HepG2 (cell line): ENCODE measurements around the gene TRIAP1. TPM values are rescaled to one million over a fixed set of nuclear protein-coding genes. Genes with fewer than 3 reads are reported as not detected.
A peak's percentile ranks its signal among the peaks of the same experiment; 100 is the strongest.

ENCODE experiments used
- ATAD3A ChIP-seq: sonication (generic); formaldehyde crosslinking; IDR thresholded peaks from 2 replicates; pipeline ENCODE4 v1.4.0; 2020; ENCODE audit warnings: missing genetic modification reagents
- CHCHD3 ChIP-seq: sonication (generic); formaldehyde crosslinking; IDR thresholded peaks from 2 replicates; pipeline ENCODE4 v1.8.0; 2022; ENCODE audit warnings: mild to moderate bottlenecking, missing genetic modification reagents, moderate library complexity
- DZIP1 ChIP-seq: sonication (generic); formaldehyde crosslinking; IDR thresholded peaks from 2 replicates; pipeline ENCODE4 v1.5.0; 2020; ENCODE audit warnings: mild to moderate bottlenecking, missing genetic modification reagents
- ELF3 ChIP-seq: IDR thresholded peaks from 2 replicates; pipeline ENCODE4 v1.6.1; 2016; ENCODE audit warnings: missing genetic modification reagents, missing compliant biosample characterization
- FOXK2 ChIP-seq: fragments of 450-650 bp; IDR thresholded peaks from 2 replicates; pipeline ENCODE4 v1.6.1; 2016
- GABPA ChIP-seq, 2 experiments: IDR thresholded peaks; 2 replicates each; pipeline ENCODE4 v1.6.1; 2011 to 2016; ENCODE audit warnings: low read depth in 2 of 2, low read length in 1 of 2, missing biosample characterization in 1 of 2, missing genetic modification characterization in 1 of 2
- JUNB ChIP-seq: sonication (generic); formaldehyde crosslinking; IDR thresholded peaks from 2 replicates; pipeline ENCODE4 v1.8.0; 2022; ENCODE audit warnings: missing genetic modification reagents, mild to moderate bottlenecking, borderline replicate concordance
- NCOR1 ChIP-seq: fragments of 200-600 bp; sonication (generic); IDR thresholded peaks from 2 replicates; pipeline ENCODE4 v1.7.0; 2017; ENCODE audit warnings: antibody characterized with exemption, low read length, borderline replicate concordance
- RAD51 ChIP-seq: fragments of 450-650 bp; IDR thresholded peaks from 2 replicates; pipeline ENCODE4 v1.6.1; 2016; ENCODE audit warnings: borderline replicate concordance
- SAP130 ChIP-seq: IDR thresholded peaks from 2 replicates; pipeline ENCODE4 v1.6.1; 2016; ENCODE audit warnings: low read depth
- THRA ChIP-seq: sonication (generic); formaldehyde crosslinking; IDR thresholded peaks from 2 replicates; pipeline ENCODE4 v1.4.0; 2020; ENCODE audit warnings: missing genetic modification reagents, borderline replicate concordance
- TOE1 ChIP-seq: sonication (generic); formaldehyde crosslinking; IDR thresholded peaks from 2 replicates; pipeline ENCODE4 v1.4.0; 2020; ENCODE audit warnings: mild to moderate bottlenecking, missing genetic modification reagents
- TP53 ChIP-seq: sonication (generic); formaldehyde crosslinking; conservative IDR thresholded peaks from 2 replicates; pipeline ENCODE4 v1.4.0; 2020; ENCODE audit warnings: missing genetic modification reagents
- TRIM24 ChIP-seq: sonication (generic); formaldehyde crosslinking; IDR thresholded peaks from 2 replicates; pipeline ENCODE4 v1.8.0; 2022; ENCODE audit warnings: mild to moderate bottlenecking, missing genetic modification reagents
- ZBTB20 ChIP-seq: sonication (generic); formaldehyde crosslinking; IDR thresholded peaks from 2 replicates; pipeline ENCODE4 v1.8.1; 2023; ENCODE audit warnings: missing genetic modification reagents, low read depth, mild to moderate bottlenecking, borderline replicate concordance
- ZFP90 ChIP-seq: sonication (generic); formaldehyde crosslinking; IDR thresholded peaks from 2 replicates; pipeline ENCODE4 v1.8.0; 2022; ENCODE audit warnings: missing genetic modification reagents, mild to moderate bottlenecking, inconsistent platforms, borderline replicate concordance
- ZNF142 ChIP-seq: sonication (generic); formaldehyde crosslinking; IDR thresholded peaks from 2 replicates; pipeline ENCODE4 v1.4.0; 2020; ENCODE audit warnings: missing genetic modification reagents
- ZNF160 ChIP-seq: sonication (generic); formaldehyde crosslinking; IDR thresholded peaks from 2 replicates; pipeline ENCODE4 v1.8.0; 2022; ENCODE audit warnings: mild to moderate bottlenecking, inconsistent platforms, missing genetic modification reagents
- ZNF296 ChIP-seq: sonication (generic); formaldehyde crosslinking; conservative IDR thresholded peaks from 2 replicates; pipeline ENCODE4 v1.5.0; 2020; ENCODE audit warnings: mild to moderate bottlenecking, missing genetic modification reagents
- ZNF530 ChIP-seq: sonication (generic); formaldehyde crosslinking; IDR thresholded peaks from 2 replicates; pipeline ENCODE4 v1.5.0; 2020; ENCODE audit warnings: low read depth, mild to moderate bottlenecking, missing genetic modification reagents
- polyA plus RNA-seq, 8 experiments: library from polyadenylated mRNA; depleted of rRNA in 3 of 8; stranded (reverse) in 7 of 8; unstranded in 1 of 8; fragments of >200 nt; fragmentation: Illumina TruSeq in 4 of 8; extraction: Trizol in 4 of 8; gene quantifications; 2 replicates each; pipeline versions ENCODE4 v1.2.1 to v1.2.3, GENCODE V29; 2011 to 2016; ENCODE audit warnings: low read depth in 4 of 8, missing spikeins in 1 of 8, mixed read lengths in 1 of 8; ENCODE audit not compliant: insufficient read depth in 1 of 8
- total RNA-seq, 5 experiments: library from RNA; depleted of rRNA; stranded (reverse); fragments of >200 nt; fragmentation: Illumina TruSeq; extraction: Trizol; gene quantifications; 2 replicates each; pipeline ENCODE4 v1.2.3, GENCODE V29; 2016; ENCODE audit warnings: low read depth in 1 of 5

The TRIAP1 gene
- total and polyA plus RNA-seq, 2 of the 13 experiments (the other 11 are each of a cell fraction or from before 2014, with no cell fraction given): 55.0 to 117 TPM

- TF ChIP-seq ZNF142 (CRISPR knock-in tag) (peak; percentile 95), ZFP90 (peak; percentile 92), FOXK2 (no peak), GABPA (IDR thresholded peaks at IDR 0.05; ENCODE audit: low read depth, low read length) (peak; percentile 38; the same call in 1 of the 2 replicates), GABPA (CRISPR knock-in tag; IDR thresholded peaks at IDR 0.05; ENCODE audit: low read depth) (peak; percentile 73), ATAD3A (CRISPR knock-in tag) (no peak), ZNF296 (CRISPR knock-in tag) (no peak), ZBTB20 (CRISPR knock-in tag) (no peak), TP53 (CRISPR knock-in tag) (peak; percentile 98), DZIP1 (CRISPR knock-in tag) (no peak), SAP130 (peak; percentile 99), JUNB (CRISPR knock-in tag) (peak; percentile 36; the same call in 1 of the 2 replicates), CHCHD3 (CRISPR knock-in tag) (0 out of 2 replicates have a peak, but pooled peaks have one; percentile 31), ZNF530 (no peak), ZNF160 (CRISPR knock-in tag) (peak; percentile 84), THRA (CRISPR knock-in tag) (peak; percentile 82), TOE1 (CRISPR knock-in tag) (no peak), ELF3 (CRISPR knock-in tag) (peak; percentile 76), RAD51 (no peak), NCOR1 (no peak), TRIM24 (CRISPR knock-in tag) (no peak)
Measured at GRCh38 chr12:120445911-120446843, at the start of gene TRIAP1, which contains the start of gene GATC (continued).
